Limb (tissue), 2 donors: ENCODE results near the gene LSM12.
A peak's percentile ranks its signal among the peaks of the same experiment; 100 is the strongest.
"Not testable (repeated sequence)": the region's sequence is repeated elsewhere in the genome, so short reads cannot be mapped to it uniquely, and the experiment has no call there.

Source experiments
- DNase-seq, 2 donors: peaks; one replicate each; pipeline ENCODE4 v3.0.0-alpha.2; 2016; ENCODE audit errors: extremely low spot score in 2 of 2

LSM12 gene

GRCh38 chr17:44076716-44077594 is 10.5 kb upstream of the LSM12 start:
- DNase-seq = peak in 1 of 2 donors; percentile 12

GRCh38 chr17:44075598-44076293 is 9.3 kb upstream of the LSM12 start:
- DNase-seq = peak in 1 of 2 donors; percentile 14

GRCh38 chr17:44074911-44075285 is 8.4 kb upstream of the LSM12 start:
- DNase-seq = no peak

DNA sequence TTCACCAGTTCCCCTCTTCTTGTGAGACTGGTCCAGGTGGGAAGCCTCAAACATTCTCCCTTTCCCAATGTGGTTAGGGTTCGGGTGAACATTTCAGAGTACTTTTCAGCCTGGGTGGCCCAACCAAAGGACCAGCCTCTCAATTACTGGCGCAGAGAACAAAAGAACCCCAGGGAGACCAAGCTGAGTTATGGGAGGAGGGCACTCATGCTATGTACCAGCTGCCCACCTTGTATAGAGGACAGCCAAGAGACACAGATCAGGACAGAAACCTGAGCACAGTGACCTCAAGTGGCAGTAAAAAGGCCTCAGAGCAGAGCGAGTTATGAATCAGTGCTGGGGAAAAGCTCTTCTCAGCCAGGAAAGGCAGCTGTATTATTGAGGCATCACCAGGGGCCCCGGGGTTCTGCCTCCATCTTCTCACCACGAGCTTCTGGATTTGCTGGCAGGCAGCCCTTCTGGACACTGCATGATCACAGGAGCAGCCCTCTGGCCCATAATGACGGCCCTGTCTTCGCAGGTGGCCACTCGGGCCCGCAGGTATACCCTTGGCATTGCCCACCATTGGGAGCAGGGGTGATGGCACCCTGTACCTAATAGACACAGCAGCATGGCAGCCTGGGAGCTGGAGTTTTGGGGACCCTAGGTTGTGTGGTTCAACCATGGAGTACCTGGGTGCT is 7.9 kb upstream of the LSM12 start:
- no peak for DNase-seq

GRCh38 chr17:44071772-44072171 is 5.3 kb upstream of the LSM12 start:
- no peak for DNase-seq

DNA sequence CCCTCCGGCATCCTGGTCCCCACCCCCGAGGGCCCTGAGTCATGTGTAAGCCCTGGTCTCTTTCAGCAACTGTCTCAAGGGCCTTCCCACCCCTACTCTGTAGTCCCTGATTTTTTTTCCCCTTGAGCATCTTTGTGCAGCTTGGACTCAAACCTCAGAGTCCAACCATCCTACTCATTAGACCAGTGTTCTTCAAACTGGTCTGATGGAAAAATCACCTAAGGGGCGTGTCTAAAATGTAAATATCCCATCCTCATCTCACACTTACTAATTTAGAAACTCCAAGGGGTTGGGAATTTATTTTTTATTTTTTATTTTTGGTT is 4.7 kb upstream of the LSM12 start:
- DNase-seq = no peak

DNA sequence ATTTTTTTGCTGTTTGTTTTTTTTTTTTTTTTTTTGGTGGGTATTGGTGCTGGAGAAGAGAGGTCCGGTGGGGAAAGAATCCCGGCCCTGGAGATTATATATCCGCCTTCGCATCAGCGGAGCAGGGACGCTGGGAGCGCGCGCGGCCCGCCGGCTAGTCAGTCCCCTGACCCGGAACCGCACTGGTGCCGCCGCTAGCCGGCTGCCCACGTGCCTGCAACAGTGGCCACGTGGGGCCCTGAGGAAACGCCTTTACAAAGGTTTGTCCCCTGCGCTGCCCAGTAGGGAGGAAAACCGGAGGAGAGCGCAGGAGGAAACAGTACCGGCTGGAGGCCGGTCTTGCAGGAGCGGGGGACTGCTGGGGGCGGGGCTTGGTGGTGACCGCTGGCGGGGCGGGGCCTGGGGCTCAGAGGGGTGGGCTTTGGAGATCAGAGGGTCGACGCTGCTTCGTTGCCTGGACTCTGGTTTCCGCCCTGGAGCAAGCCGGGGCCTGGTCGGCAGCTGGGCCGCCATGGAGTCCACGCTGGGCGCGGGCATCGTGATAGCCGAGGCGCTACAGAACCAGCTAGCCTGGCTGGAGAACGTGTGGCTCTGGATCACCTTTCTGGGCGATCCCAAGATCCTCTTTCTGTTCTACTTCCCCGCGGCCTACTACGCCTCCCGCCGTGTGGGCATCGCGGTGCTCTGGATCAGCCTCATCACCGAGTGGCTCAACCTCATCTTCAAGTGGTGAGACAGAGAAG is 4.2 kb upstream of the LSM12 start, which contains the start of gene G6PC3:
Gene G6PC3, plus strand, starts transcription at position 281 of the 743 bp plus-strand sequence. Its CDS starts 231 bp downstream, at position 512.
- DNase-seq = peak; percentile 97 to 98

DNA sequence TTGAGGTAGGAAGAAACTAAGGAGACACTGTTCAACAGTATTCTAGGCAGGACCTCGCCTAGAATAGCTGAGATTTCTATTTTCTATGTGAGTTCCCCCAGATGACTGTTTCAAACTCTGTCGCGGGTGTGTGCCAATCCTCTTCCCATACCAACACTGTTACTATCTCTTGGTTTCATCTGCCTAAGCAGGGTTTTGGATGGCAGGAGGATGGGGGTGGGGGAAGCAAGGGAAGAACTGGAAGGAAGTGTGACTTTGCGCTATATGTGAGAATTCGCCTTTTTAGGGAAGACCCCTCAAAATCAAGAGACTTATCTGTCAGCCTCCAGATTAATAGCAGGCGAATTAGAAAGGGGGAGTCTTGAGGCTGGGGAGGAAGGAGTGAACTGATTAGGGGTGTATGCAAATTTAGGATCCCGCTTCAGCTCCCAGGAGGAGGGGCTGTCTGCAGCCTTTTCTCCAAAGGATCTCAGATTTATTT is 3.5 kb upstream of the LSM12 start:
- DNase-seq = no peak

DNA sequence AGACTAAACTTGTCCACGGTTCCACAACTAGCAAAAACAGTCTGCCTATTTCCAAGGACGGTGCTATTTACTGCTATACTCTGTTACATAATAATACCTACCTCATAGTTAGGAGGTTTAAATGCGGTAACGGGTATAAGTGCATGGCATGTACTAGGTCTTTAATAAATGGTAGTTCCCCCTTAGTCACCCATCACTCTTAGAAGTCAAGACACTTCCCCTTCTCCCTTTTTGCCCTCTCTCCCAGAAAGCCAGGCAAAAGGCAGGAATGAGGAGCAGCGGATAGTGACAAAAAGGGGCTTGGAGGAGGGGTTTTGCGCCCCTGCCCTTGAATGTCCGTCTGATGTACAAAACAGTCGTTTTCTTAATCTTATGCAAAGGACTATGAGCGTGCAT is 1.1 kb upstream of the LSM12 start:
- DNase-seq = no peak

- DNase-seq = no peak
Observed at GRCh38 chr17:44065668-44066203, 735 bp downstream of the LSM12 start.

GRCh38 chr17:44063704-44064639 is 2.5 kb downstream of the LSM12 start:
- DNase-seq = no peak

- DNase-seq = no peak
Observed at GRCh38 chr17:44062871-44063270, 3.6 kb downstream of the LSM12 start.

DNA sequence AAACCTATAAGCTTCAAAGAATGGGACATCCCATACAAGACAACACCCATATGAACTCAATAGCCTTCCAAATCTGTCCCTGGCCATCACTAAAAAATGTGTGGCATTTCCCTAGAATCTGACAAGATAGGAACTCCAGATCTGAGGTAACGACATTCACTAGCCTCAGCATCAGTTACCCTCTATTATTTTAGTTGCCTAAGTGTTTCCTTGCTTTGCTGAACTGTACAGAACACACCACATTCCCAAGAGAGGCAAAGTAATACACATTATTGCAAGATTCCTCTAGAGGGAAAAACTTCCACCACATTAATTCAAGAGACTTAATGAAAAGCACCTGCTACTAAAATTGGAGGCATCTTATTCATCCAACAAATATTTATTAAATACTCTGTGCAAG is 5.0 kb downstream of the LSM12 start:
- DNase-seq = no peak

- no peak for DNase-seq
Observed at GRCh38 chr17:44059101-44059892, 7.2 kb downstream of the LSM12 start.

DNA sequence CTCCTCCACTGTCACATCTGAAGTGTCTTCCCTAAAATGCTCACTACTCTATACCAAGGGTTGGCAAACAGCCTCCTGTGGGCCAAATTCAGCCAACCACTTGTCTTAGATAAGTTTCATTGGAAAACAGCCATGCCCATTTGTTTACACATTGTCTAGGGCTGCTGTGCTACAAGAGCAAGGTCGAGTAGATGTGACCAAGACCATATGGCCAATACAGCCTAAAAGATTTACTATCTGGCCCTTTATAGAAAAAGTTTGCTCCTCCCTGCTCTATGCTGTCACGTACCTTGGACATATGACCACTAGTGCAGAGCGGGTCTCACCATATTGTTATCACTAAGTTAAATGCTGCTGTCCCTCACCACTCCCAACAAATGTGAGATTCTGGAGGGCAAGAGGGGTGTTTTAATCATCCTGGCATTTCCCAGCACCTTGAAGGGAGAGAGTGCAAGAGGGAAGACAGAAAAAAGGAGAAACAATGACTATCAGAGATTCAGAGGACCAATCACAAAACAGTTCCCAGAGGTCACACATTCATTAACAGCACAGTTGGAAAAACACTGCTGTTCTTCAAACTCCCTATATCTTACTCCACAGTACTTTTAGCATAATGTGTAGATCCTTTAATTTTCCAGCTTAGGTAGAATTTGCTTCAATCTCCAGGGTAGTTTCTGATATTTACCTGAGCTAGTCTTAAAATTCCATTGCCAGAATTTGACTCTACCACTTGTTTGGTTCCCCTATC is 13.2 kb downstream of the LSM12 start:
- DNase-seq = no peak

GRCh38 chr17:44049294-44050060 is 17.0 kb downstream of the LSM12 start:
- peak in 1 of 2 donors; percentile 57 for DNase-seq

GRCh38 chr17:44046893-44047292 is 19.6 kb downstream of the LSM12 start:
- not testable (repeated sequence) for DNase-seq

DNA sequence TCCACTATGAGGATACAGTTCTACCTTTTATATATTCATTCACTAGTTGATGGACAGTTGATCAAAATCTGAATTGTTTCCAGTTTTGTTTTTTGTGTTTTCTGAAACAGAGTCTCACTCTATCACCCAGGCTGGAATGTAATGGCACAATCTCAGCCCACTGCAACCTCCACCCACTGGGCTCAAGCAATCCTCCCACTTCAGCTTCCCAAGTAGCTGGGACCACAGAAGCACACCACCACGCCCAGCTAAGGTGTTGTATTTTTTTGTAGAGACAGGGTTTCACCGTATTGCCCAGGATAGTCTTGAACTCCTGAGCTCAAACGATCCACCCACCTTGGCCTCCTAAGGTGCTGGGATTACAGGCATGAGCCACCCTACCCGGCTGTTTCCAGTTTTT is 21.0 kb downstream of the LSM12 start:
- no peak for DNase-seq
